Peyer's patch (tissue), 4 donors: ENCODE measurements around the gene POPDC2.

Source experiments
- CTCF ChIP-seq, 6 experiments: fragments of 450-650 bp in 4 of 6; fragments of 200-600 bp in 2 of 6; sonication (generic) in 1 of 6; IDR thresholded peaks; one replicate each; pipeline ENCODE4 v1.5.1; 2017 to 2019; ENCODE audit warnings: antibody characterized with exemption in 6 of 6, mild to moderate bottlenecking in 3 of 6, moderate library complexity in 1 of 6
- POLR2A ChIP-seq, 2 donors: fragments of 450-650 bp; IDR thresholded peaks; one replicate each; pipeline ENCODE4 v1.5.1; 2017; ENCODE audit warnings: antibody characterized with exemption in 2 of 2, mild to moderate bottlenecking in 2 of 2, moderate library complexity in 2 of 2

- TF ChIP-seq POLR2A (IDR thresholded peaks at IDR 0.05) (no peak), CTCF (IDR thresholded peaks at IDR 0.05) (no peak)
These were observed 2.4 kb upstream of the POPDC2 start for GRCh38 chr3:119662604-119663373.
